Dedifferentiated amniotic fluid mesenchymal stem cell (primary cell): Measurements from ENCODE around the gene DCDC2C.

ENCODE experiments used
- DNase-seq: peaks from one replicate; pipeline ENCODE4 v3.0.0-alpha.2; 2016; ENCODE audit errors: extremely low spot score

The DCDC2C gene

DNA sequence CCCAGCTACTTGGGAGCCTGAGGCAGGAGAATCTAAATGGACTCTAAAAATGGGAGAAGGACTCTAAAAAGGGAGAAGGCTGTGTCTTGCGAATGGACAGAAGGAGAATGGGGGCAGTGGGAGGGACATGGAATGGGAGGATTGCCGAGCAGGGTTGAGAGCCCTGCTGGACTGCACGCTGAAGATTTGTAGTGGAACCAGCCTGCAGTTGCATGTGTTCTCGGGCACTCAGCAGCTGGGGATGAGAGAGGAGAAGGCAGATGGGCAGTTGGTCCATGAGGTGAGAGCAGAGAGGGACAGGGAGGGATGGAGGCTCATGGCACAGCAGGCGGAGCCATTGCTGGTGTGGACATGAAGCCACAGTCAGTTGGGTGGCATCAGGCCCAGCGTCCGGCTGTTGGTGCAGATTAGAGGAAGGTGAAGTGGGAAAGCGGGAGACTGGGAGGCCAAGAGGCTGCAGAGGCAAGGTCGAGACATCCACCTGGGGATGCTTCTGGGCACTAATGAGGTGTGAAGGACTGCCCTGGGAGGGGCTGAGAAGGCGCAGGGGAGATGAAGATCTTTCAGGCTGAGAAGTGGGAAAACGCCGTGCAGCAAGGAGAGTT lies 40.7 kb downstream of the DCDC2C start:
- DNase-seq = no peak

DNA sequence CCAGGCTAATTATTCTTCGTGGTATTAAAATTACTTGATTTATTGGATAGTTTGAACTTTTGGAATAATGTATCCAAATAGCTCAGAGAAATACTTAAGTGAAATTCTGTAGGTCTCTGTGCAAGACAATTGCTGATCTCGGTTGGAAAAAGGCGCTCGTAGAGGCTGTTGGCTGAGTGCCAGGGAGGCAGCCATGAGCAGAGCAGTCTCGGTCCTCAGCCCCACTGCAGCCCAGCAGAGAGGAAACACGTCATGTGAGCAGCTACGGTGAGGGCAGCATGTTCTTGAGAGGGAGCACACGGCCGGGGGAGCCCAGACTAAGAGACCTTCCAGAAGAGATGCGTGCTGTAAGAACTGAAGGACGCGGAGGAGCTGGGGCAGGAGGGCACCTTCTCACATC lies 42.5 kb downstream of the DCDC2C start:
- DNase-seq = no peak

DNA sequence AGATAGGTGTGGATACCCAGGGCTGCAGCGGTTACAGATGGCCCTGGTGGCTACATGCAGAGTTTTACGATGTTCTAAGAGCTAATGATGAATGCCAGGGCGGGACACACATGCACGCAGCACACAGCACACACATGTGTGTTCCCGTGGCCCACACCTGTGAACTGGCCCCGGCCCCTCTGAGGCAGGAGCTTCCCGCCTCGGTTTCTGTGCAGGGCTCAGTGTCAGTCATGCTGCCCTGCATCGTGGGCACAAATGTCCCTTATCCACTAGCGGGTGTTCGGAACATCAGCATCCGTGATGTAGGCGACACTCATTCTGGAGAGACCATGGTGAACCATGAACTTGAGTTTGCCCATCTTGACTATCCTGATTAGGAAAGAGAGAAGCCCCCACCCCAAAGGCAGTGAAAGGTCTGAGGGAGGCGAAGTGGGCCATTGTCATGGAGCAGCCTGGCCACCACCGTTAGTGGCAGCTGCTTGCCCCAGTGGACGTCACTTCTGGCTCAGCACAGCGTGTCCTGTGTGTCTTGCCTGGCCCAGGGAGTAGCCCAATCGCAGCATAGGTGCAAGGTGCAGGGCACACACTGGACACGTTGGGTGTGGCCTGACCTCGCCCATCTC lies 43.8 kb downstream of the DCDC2C start:
- no peak for DNase-seq

DNA sequence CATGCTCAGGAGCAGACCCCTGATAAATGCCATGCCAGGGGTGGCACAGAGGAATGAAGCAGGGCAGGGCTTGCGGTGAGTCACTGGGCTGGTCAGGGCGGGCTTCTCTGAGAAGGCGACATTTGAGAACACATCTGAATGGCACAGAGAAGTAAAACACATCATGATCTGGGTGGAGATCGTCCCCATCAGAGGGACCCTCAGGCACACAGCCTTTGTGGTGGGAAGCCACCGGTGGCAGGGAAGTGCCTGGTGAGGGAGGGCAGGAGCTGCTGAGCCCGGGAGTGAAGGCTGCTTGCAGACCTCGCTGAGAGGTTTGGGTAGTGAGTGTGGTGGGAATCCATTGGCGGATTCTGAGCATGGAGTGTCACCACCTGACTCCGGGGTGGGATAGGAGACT lies 44.5 kb downstream of the DCDC2C start:
- no peak for DNase-seq

DNA sequence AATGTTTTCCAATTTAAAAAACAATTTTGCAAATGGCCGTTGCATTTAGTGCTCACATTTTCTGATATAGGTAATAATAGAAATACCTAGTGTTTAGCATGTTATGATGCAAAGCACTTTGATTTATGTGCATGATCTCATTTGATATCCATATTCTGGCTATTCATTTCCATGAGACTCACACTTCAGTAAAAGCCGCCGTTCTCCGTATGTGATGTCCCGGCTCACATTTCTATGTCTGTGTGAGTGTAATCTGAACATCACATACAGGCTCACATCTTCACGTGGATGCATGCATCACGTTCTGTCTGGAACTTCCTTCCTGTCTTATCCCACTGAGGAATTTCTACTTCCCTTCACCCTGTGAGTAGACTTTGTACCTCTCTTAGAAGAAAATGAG lies 45.8 kb downstream of the DCDC2C start:
- DNase-seq = no peak

DNA sequence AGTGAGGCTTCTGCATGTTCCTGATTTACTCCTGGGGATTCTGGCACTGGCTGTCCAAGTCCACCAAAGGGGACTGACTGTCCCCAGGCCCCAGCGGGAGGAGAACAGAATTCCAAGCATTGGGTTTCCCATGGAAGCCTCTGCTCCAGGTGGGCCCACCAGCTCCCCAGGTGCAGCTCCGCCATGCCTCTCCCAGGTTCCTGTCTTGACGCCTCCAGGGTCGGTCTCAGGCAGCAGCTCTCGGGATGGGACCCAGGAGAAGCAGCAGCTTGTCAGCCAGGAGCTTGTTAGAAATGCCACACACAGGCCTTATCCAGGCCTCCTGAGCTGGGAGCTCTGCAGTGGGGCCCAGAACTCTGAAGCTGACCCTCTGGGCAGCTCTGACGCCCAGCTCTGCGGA lies 47.9 kb downstream of the DCDC2C start:
- DNase-seq = no peak

DNA sequence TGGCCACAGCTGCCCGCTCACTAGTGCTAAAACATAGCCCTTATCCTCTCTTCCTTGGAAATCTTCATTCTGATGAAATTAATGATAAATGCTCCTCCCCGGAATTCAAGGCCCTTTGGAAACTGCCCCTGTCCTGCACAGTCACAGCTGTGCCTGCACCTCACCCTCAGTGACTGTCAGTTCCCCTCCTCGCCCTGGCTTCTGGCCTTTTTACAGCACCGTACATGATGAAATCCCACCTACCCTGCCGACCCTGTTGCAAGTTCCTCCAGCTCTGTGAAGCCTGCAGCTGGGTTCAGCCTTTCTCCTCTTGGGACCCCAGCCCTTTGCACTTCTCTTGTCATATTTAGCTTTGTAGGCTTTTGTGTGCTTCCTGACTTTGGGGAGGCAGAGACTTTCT lies 48.4 kb downstream of the DCDC2C start:
- no peak for DNase-seq

DNA sequence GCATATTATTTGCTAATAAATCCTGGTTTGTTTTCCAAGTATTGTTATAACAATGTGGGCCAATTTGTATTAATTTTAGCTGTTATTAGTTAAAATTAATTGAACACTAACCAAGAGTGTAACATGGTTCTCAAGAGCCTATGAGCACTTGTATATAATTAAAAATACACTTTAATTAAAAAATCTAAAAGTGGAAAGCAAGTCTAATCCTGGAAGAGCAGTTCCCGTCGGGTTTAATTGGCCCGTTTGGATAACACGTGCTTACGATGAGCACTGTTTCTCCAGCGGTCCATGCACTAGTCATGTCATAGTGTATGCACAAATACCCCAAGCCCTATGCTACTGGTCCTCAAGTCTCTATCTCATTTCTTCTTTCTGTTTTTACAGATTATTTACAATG lies 49.0 kb downstream of the DCDC2C start:
- DNase-seq = no peak

DNA sequence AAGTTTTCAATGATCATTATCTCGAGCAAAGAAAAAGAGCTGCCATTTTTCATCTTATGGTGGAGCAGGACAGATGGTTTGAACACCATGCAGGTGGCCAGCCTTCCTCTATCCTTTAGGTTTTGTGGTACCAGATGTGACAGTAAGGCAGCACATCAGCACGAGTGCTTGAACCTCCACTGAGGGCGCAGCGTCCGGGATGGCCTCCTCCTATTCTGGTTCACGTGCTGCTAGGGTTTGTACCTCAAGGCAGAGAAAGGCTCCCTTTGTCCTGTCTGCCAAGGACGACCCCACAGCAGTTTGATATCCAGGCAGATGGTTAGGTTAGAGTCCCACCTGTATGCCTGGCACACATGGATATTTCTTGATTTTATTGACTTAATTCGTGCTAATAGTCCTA lies 50.2 kb downstream of the DCDC2C start:
- DNase-seq = no peak

DNA sequence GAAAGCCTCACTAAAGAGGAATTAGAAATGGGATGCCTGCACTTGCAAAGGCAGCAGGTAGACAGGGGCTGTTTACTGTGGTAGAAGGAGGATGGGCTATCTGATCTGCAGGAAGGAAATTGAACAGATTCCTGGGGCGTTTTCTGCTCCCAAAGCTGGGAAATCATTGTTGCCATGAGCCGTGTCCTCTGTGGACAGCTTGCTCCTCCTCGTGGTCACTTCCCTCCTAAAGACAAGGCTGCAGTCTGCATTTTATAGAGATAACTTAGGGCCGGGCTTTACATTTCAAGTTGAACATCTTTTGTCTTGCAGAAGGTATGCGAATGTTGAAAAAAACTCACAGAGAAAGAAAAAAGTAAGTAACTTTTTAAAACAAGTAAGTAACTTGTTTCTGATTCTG lies 50.9 kb downstream of the DCDC2C start:
- DNase-seq = no peak

DNA sequence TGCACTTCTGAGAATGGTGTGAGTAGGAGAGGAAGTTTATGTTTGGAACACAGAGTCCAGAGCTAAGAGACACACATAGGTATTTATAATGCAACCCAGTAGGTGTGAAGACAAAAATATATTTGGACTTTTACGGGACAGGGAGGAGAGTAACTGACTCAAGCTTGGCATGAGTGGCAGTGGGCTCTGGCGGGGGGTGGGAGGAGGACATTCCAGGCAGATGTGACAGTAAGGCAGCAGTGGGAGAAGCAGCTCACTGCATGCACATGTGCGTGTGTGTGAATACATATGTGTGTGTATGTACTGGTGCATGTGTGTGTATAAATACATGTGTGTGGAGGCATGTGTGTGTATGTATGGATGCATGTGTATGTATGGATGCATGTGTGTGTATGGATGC lies 51.4 kb downstream of the DCDC2C start:
- DNase-seq = no peak

DNA sequence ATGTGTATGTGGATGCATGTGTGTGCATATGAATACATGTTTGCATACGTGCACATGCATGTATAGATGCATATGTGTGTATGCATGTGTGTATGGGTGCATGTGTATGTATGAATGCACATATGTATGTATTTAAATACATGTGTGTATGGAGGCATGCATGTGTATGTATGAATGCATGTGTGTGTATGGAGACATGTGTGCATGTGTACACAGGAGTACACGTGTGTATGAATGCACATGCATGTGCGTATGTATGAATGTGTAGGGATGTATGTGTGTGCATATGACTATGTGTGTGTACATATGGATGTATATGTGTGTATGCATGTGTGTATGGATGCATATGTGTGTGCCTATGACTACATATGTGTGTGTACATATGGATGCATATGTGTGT lies 51.9 kb downstream of the DCDC2C start:
- DNase-seq = no peak

DNA sequence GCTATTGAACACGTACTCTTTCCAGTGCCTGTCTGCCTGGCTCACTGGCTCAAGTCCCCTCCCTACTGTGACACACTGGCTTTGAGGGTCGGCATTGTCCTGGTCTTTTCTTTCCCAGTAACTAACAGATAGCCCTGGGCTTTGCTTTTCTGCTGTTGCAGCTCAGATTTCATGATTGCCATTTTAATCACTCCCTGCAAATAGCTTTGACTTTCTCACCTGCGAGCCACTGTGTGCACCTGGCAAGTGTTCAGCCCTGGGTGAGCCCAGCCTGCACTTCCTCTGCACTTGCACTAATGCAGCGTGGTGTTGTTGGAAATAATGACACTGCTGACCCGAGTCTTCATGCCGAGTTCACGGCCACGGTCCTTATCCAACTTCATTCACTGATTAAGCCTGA lies 52.9 kb downstream of the DCDC2C start:
- no peak for DNase-seq

DNA sequence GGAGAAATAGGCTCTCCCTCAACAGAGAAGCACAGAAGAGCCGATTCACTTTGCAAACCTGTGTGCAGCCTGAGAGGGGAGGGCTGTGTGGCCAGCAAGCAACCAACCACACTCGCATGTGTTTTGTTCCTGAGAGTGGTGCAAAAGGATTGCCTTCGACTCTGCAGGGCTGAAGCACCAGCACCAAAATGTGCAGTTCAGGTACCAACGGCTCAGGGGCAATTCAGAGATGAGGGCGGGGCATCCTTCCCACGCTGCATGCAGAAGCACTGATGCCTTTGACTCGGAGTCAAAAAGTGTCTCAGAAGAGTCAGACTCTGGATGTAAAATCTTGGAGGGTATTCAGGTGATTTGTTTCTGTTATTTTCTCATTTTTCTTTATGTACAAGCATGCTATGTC lies 55.5 kb downstream of the DCDC2C start:
- DNase-seq = no peak

DNA sequence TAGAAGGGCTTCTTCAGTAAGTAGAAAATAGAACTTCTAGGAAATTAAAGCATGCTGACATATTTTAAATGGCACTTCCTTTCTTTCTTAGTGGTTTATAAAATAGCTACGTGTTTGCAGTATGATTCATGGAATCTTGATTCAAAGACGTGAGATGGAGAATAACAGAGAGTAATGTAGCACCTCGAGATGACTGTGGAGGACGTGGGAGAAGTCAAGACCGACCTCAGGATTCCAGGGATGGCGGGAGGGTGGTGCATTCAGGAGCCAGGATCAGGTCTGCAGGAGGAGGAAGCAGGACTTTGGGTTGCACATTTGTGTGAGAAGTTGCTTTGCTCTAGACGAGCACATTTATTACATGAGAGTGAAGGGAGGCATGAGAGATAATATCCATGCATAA lies 56.0 kb downstream of the DCDC2C start:
- DNase-seq = no peak

DNA sequence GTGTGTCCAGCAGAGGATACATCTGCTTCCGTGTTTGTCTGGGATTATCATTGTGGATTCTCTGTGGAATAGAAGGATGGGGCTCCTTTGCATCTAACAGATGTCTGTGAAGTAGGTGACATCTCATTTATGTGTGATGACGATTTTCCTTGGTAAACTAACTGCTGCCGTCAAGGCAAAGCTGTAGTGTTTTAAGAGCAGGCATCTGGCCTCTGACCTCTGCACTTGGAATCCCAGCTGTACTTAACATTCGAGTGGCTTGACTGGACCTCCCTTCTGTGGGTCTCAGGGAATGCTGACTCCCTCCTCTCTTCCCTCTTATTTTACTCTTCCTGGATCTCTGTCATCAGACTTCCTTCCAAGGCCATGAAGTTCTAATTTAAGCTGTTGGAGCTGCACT lies 56.4 kb downstream of the DCDC2C start:
- no peak for DNase-seq

DNA sequence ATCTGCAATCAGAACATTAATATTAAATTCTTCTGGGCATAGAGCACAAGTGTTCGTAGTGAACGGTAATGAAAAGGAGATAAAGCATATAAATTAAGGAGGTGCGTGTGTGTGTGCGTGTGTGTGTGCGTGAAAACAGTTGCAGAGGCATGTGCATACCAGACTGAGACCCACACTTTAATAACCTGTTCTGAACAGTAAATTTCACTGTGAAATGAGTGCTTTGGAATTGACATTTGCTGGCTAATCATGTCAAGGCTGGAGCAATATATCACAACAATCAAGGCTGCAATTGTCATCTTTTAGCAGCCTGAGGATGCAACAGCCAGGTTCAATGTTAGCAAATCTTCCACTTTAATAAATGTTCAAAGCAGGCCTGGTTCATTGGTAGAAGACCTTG lies 57.9 kb downstream of the DCDC2C start:
- DNase-seq = no peak

DNA sequence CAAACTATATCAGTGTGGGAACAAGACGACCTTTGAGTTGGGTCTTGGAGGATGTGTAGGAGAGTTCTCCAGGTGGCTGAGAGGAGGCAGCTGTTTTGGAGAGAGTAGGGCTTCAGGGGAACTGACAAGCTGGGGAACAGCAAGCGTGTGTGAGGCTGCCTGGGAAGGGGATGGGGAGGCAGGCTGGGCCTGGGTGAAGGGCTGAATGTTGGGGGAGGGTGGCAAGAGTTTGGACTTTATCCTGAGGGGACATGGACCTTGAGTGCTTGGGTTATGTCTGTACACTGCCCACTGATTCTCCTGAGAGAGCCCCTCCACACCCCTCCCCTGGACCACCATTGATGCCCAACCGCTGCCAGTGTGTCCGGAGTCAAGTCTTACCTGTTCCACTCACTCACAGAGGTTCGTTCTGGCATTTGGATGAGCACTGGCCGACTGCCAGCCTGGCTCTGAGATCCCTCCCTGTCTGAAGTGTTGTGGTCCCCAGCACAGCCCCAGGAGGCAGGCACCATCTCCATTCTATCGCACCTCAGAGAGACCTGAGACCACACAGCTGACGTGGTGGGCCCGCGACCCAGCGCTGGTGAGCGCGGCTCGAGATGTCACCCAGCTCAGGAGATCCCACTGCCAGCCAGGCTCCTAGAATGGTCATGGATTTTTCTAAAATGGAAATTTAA lies 59.5 kb downstream of the DCDC2C start:
- DNase-seq = no peak

DNA sequence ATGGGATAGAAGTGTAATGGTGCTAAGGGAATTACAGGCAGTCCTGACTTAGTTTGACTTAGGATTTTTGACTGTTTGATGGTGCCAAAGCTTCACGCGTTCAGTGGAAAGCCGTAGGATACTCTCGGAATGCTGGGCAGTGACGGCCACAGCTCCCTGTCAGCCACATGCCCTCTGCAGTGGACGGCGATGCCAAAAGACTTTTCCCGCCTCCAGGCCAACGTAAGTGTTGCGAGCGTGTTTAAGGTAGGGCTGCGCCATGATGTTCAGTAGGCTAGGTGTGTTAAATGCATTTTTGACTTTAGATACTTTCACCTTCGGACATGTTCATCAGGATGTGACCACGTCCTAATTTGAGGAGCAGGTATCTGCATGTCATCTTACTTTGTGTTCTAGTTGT lies 63.4 kb downstream of the DCDC2C start:
- no peak for DNase-seq

DNA sequence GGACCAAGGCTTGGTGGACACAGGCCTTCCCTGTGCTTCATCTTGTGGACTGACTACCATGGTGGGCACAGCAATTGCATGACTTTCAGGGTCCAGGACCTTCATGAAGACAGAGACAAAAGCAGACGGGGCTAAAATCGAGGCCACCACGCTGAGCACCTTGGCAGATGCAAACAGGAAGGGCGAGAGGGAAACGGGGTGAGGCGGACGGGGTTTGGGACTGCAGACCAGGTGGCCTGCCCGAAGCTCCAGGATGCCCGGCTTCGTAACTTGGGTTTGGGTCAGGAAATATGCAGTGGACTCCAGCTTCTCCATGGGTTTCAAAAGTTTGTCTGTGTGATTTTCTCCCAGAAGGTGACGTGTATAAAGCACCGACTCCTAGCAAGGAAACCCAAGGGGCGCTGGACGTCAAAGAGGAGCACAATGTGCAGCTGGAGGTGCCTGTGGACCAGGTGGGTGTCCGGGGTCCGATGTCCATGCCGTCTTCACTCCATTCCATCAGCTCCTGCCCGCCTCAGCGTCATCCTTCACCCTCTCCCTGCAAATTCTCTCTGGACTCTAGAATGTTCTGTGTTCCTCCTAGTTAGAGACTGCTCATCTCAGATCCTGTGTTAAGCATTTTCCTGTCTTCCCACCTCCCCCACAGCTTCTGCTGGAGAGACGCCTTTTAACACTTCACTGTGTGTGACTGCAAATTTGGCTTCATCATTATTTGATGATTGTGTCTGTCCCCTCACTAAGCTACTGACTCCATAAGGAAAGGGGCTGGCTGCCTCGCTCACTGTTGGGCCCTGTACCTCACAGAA lies 65.8 kb downstream of the DCDC2C start:
- DNase-seq = no peak

DNA sequence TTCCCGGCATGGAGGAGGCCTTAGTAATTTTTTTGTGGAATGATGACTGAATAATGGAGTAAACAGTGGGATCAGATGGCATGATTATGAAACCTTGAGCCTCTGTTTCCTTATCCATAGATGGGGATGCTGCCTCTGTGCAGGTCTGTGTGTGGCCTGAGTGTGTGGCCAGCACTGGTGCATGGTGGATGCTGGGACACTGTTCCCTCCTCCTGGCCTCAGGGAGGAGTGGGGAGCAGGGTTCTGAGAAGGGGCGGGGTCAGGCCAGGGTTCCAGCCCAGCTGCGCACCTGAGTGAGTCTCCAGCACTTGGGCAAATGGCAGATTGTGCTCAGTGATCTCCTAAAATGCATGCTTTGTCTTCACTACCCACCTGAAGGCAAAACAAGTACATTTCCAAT lies 66.4 kb downstream of the DCDC2C start:
- DNase-seq = no peak

DNA sequence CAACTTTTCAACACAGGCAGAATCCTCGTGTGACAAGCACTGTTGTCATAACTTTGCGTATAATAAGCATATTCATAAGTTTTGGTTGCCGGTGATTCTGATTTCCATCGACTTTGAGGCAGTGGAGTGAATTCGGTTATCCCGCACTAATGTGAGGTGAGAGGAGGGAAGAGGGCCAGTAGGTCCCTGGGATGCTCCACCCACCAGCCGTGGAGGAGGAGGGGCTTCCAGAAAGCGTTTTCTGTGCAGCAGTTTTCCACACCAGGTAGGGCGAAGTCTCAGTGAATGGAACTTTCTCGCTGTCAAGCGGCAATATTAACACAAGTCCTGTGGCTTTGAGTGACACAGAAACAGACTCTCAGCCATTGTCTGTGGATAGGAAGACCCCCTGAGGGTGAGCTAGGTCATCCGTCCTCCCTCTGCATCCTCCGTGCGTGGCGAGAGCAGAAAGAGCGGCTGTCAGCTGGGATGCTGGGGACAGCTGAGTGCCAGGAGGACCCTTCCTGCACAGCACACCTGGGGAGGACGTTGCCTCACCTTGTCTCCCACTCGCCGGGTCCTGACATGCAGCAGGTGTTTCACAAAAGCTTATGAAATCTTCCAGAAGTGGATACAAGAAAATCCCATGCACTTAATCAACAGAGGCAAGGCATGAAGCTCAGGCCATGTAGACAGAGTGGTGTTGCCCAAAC lies 67.5 kb downstream of the DCDC2C start:
- DNase-seq = no peak
